ENCODE data around the gene PCDHGB2. TPM values are rescaled to one million over a fixed set of nuclear protein-coding genes. Genes with fewer than 3 reads are reported as not detected.
A peak's percentile ranks its signal among the peaks of the same experiment; 100 is the strongest.
"Not testable (repeated sequence)": the region's sequence is repeated elsewhere in the genome, so short reads cannot be mapped to it uniquely, and the experiment has no call there.

Gene PCDHGB2
- total RNA-seq (10 to 100 TPM in 7 of 10 donors, 1 to 10 TPM in 3; 8.2 to 17.0 (median 11.5) TPM), polyA plus RNA-seq (1 to 10 TPM in 1 of 2 donors, under 1 TPM in 1; 0.64 to 5.2 TPM)
- long read RNA-seq, donor 1, partial matches to known transcripts, result 0 of 1 reads
- long read RNA-seq, donor 1, other reads (novel, unspliced or antisense), result 1 of 1 reads
- long read RNA-seq, donor 2, full-length matches to known transcripts, result 1 of 1 reads
- long read RNA-seq, donor 2, partial matches to known transcripts, result 0 of 1 reads
- long read RNA-seq, donor 2, other reads (novel, unspliced or antisense), result 0 of 1 reads
- long read RNA-seq, donor 3, result 0 reads

- Histone ChIP-seq H3K9me3 (peaks cover 0 to 100% (median 53%) of the 10 kb centered on the region in 11 donors), H3K4me1 (peaks cover 0 to 33% (median 4%) of the 10 kb centered on the region in 9 donors), H3K27me3 (peaks cover 0 to 69% (median 0%) of the 10 kb centered on the region in 7 donors), H3K27ac (peak within 1 kb of the TSS in 8 of 10 donors; percentile 9 to 73 (median 40)), H3K4me3 (peak within 1 kb of the TSS in 9 of 10 donors; percentile 12 to 46 (median 41)), H3K36me3 (peaks cover 0 to 41% (median 0%) of the 10 kb centered on the region in 9 donors)
- DNase-seq, result no peak
- intact Hi-C loops (cut with DNase I), result loop anchor here in 1 of 10 donors (10.0 kb wide), 1 partner anchor 45 kb away; the partner anchor contains the start of genes PCDHGA9 and PCDHGB6
- 12 to 20% methylated on average over 24 of the region's 24 CpGs for WGBS, 2 donors
- peak in 6 of 8 donors; percentile 37 to 65 (median 60) for ATAC-seq
- TF ChIP-seq CTCF (IDR thresholded peaks at IDR 0.05), result peak in 8 of 9 donors; percentile 12 to 62 (median 48)
These were observed at the start of gene PCDHGB2 for GRCh38 chr5:141359790-141360426. Gene PCDHGB2 (plus strand): TSS chr5:141359994. CDS start chr5:141360136, 142 bp downstream.

DNA sequence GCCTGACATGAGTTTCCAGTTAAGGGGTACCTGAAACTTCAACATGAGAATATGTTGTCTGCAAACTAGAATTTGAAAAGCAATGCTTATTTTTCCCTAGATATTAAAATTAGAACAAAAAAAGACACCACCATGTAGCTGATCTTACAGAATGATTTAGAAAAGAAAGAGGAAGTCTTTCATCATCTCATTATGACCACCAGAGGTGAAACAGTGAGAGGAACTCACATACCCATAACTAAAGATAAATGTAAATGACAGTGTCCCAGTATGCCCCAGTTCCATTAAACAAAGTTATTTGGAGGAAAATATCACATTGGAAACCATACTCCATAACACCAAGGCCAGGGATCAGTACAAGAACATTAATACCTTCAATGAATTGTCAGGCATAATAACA is 46.1 kb upstream of the PCDHGB2 start:
- Histone ChIP-seq H3K36me3 (peaks cover 0 to 60% (median 10%) of the 10 kb centered on the region in 9 donors), H3K4me1 (peaks cover 0 to 8% (median 0%) of the 10 kb centered on the region in 9 donors), H3K27me3 (no peaks in the 10 kb centered on the region), H3K4me3 (no peak overlapping the region), H3K27ac (no peak overlapping the region), H3K9me3 (peaks cover 0 to 100% (median 91%) of the 10 kb centered on the region in 11 donors)
- intact Hi-C loops (cut with DNase I), result loop anchor here in 3 of 10 donors (5.0 to 10.0 kb wide), 3 partner anchors 59 to 89 kb away; partner anchors contain the start of gene PCDHB14 (in 1 of the 3)
- DNase-seq, result no peak
- TF ChIP-seq CTCF (IDR thresholded peaks at IDR 0.05), result no peak
- no peak for ATAC-seq

DNA sequence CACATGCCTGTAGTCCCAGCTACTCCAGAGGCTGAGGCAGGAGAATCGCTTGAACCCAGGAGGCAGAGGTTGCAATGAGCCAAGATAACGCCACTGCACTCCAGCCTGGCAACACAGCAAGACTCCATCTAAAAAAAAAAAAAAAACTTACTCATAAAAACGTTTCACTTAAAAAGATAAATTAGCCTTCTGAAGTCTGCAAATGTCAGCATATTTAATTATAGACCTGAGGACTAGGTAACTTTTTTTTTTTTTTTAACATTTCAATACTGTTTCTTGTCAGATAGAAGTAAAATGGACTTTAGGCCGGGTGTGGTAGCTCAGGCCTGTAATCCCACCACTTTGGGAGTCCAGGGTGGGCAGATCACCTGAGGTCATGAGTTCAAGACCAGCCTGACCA is 42.8 kb upstream of the PCDHGB2 start:
- H3K27me3 ChIP-seq, H3K27ac ChIP-seq, H3K4me3 ChIP-seq, ATAC-seq, DNase-seq: not testable (repeated sequence)
- peaks cover 0 to 94% (median 78%) of the 10 kb centered on the region in 11 donors for H3K9me3 ChIP-seq
- WGBS, 2 donors, result 84 to 87% methylated on average over 4 of the region's 4 CpGs
- intact Hi-C loops (cut with DNase I), result loop anchor here in 2 of 10 donors (10.0 kb wide), 2 partner anchors 62 to 92 kb away; partner anchors contain the start of gene PCDHB14 (in 1 of the 2)
- peaks cover 0 to 74% (median 21%) of the 10 kb centered on the region in 9 donors for H3K36me3 ChIP-seq
- H3K4me1 ChIP-seq, result peaks cover 0 to 22% (median 13%) of the 10 kb centered on the region in 9 donors

- WGBS, 2 donors, result 88 to 91% methylated on average over 6 of the region's 6 CpGs
- H3K27me3 ChIP-seq, result no peaks in the 10 kb centered on the region
- intact Hi-C loops (cut with DNase I), result loop anchor here in 2 of 10 donors (10.0 kb wide), 2 partner anchors 64 to 94 kb away; partner anchors contain the start of gene PCDHB14 (in 1 of the 2)
- ATAC-seq (no peak), DNase-seq (no peak)
- H3K36me3 ChIP-seq, result peaks cover 0 to 57% (median 21%) of the 10 kb centered on the region in 9 donors
- peaks cover 0 to 88% (median 58%) of the 10 kb centered on the region in 11 donors for H3K9me3 ChIP-seq
- H3K4me1 ChIP-seq, result peaks cover 0 to 23% (median 13%) of the 10 kb centered on the region in 9 donors
- H3K27ac ChIP-seq, result peak overlapping the region in 1 of 10 donors; percentile 90
- H3K4me3 ChIP-seq, result peak overlapping the region in 6 of 10 donors; percentile 71 to 96 (median 75)
- no peak for TF ChIP-seq CTCF (IDR thresholded peaks at IDR 0.05)
These were observed 40.6 kb upstream of the PCDHGB2 start for GRCh38 chr5:141319202-141319601.

All from heart right ventricle (tissue), 16 donors.